K562 (cell line): Measurements from ENCODE around the gene SEC24C. TPM values are rescaled to one million over a fixed set of nuclear protein-coding genes. Genes with fewer than 3 reads are reported as not detected.

Experiments used
- ATF1 ChIP-seq, 2 experiments: fragments of 450-650 bp in 1 of 2; IDR thresholded peaks; 2 replicates each; pipeline ENCODE4 v1.6.1; 2016; ENCODE audit warnings: missing compliant biosample characterization in 1 of 2, missing genetic modification characterization in 1 of 2
- BDP1 ChIP-seq: IDR thresholded peaks from 3 replicates; pipeline ENCODE4 v1.6.1; 2011; ENCODE audit not compliant: insufficient read length, insufficient read depth
- BRD4 ChIP-seq: fragments of 200-600 bp; sonication (generic); IDR thresholded peaks from 2 replicates; pipeline ENCODE4 v1.6.1; 2017; ENCODE audit warnings: inconsistent platforms
- CTCFL ChIP-seq: IDR thresholded peaks from 2 replicates; pipeline ENCODE4 v1.6.1; 2011; ENCODE audit warnings: borderline replicate concordance, low read depth, mild to moderate bottlenecking, moderate library complexity, low read length; ENCODE audit not compliant: insufficient read depth, poor library complexity, severe bottlenecking
- ELF4 ChIP-seq: fragments of 450-650 bp; formaldehyde crosslinking; IDR thresholded peaks from 2 replicates; pipeline ENCODE4 v1.4.0; 2022; ENCODE audit warnings: missing genetic modification characterization
- FOXA1 ChIP-seq: fragments of 450-650 bp; IDR thresholded peaks from 2 replicates; pipeline ENCODE4 v1.6.1; 2016; ENCODE audit warnings: mild to moderate bottlenecking, borderline replicate concordance
- FOXA3 ChIP-seq, 2 experiments: fragments of 450-650 bp in 1 of 2; sonication (generic) in 1 of 2; formaldehyde crosslinking; IDR thresholded peaks in 1 of 2; conservative IDR thresholded peaks in 1 of 2; 2 replicates each; pipeline versions ENCODE4 v1.4.0 to v1.8.0; 2020 to 2022; ENCODE audit warnings: mild to moderate bottlenecking in 2 of 2, missing genetic modification reagents in 1 of 2
- MBD2 ChIP-seq: sonication (generic); IDR thresholded peaks from 2 replicates; pipeline ENCODE4 v1.6.1; 2016; ENCODE audit warnings: low read depth, borderline replicate concordance
- MTA3 ChIP-seq: fragments of 450-650 bp; formaldehyde crosslinking; IDR thresholded peaks from 2 replicates; pipeline ENCODE4 v1.6.1; 2017; ENCODE audit warnings: mild to moderate bottlenecking, borderline replicate concordance
- NFATC3 ChIP-seq: fragments of 450-650 bp; IDR thresholded peaks from 2 replicates; pipeline ENCODE4 v1.6.1; 2017; ENCODE audit warnings: mild to moderate bottlenecking
- POLR2G ChIP-seq: fragments of 200-400 bp; formaldehyde crosslinking; IDR thresholded peaks from 2 replicates; pipeline ENCODE4 v1.6.1; 2017; ENCODE audit warnings: low read depth, mild to moderate bottlenecking, antibody characterized with exemption, low read length, moderate library complexity
- RAD21 ChIP-seq, 2 experiments: fragments of 250-450 bp in 1 of 2; fragments of 450-650 bp in 1 of 2; sonication (Bioruptor Pico) in 1 of 2; formaldehyde crosslinking in 1 of 2; IDR thresholded peaks in 1 of 2; conservative IDR thresholded peaks in 1 of 2; 2 replicates each; pipeline versions ENCODE4 v1.4.0 to v1.8.0; 2020 to 2022; ENCODE audit warnings: mild to moderate bottlenecking in 2 of 2, moderate library complexity in 1 of 2
- RAD51 ChIP-seq: fragments of 450-650 bp; IDR thresholded peaks from 2 replicates; pipeline ENCODE4 v1.7.1; 2016; ENCODE audit warnings: low read depth, mild to moderate bottlenecking, borderline replicate concordance
- RBM17 ChIP-seq: fragments of 200-400 bp; formaldehyde crosslinking; IDR thresholded peaks from 2 replicates; pipeline ENCODE4 v1.6.1; 2017; ENCODE audit warnings: low read depth, mild to moderate bottlenecking, low read length, borderline replicate concordance
- RNF2 ChIP-seq: sonication (generic); IDR thresholded peaks from 2 replicates; pipeline ENCODE4 v1.6.1; 2016
- TFAM ChIP-seq: fragments of 250-450 bp; sonication (Bioruptor Pico); conservative IDR thresholded peaks from 2 replicates; pipeline ENCODE4 v1.5.0; 2021; ENCODE audit warnings: mild to moderate bottlenecking, moderate library complexity
- ZBTB33 ChIP-seq: sonication (generic); formaldehyde crosslinking; IDR thresholded peaks from 2 replicates; pipeline ENCODE4 v1.8.1; 2023; ENCODE audit warnings: mild to moderate bottlenecking, missing genetic modification reagents
- ZEB2 ChIP-seq: fragments of 450-650 bp; IDR thresholded peaks from 2 replicates; pipeline ENCODE4 v1.6.1; 2016
- polyA plus RNA-seq, 8 experiments: library from polyadenylated mRNA; depleted of rRNA in 4 of 8; stranded (reverse) in 5 of 8; unstranded in 3 of 8; fragments of >200 nt; fragmentation: Nextera tagmentation in 2 of 8; fragmentation: Illumina TruSeq in 1 of 8; extraction: Ambion mirVana in 2 of 8; extraction: Trizol in 1 of 8; gene quantifications; 2 replicates each; pipeline versions ENCODE4 v1.2.1 to v1.2.3, GENCODE V29; 2011 to 2014; ENCODE audit warnings: inconsistent platforms in 1 of 8, missing spikeins in 1 of 8
- total RNA-seq, 7 experiments: library from RNA; depleted of rRNA in 6 of 7; stranded (reverse); fragments of >200 nt in 6 of 7; fragmentation: Illumina TruSeq in 2 of 7; extraction: Trizol in 2 of 7; gene quantifications; 2 replicates each; pipeline versions ENCODE4 v1.2.1 to v1.2.3, GENCODE V29; 2011 to 2021; ENCODE audit warnings: low replicate concordance in 1 of 7
- TF ChIP-seq, protein P1 (sequence below), 3 experiments: IDR thresholded peaks in 2 of 3; conservative IDR thresholded peaks in 1 of 3; 2 replicates each; pipeline ENCODE4 v1.5.1; 2011 to 2012; ENCODE audit warnings: low read length in 3 of 3, mild to moderate bottlenecking in 3 of 3, control low read depth in 2 of 3, improper control_type of control experiment in 1 of 3, inconsistent platforms in 1 of 3, low read depth in 1 of 3, mixed read lengths in 1 of 3, moderate library complexity in 1 of 3; ENCODE audit not compliant: insufficient read depth in 2 of 3
- TF ChIP-seq, protein P2 (sequence below): fragments of 250-450 bp; sonication (Bioruptor Pico); IDR thresholded peaks from 2 replicates; pipeline ENCODE4 v1.5.0; 2021; ENCODE audit warnings: mild to moderate bottlenecking, moderate library complexity

The SEC24C gene
- total and polyA plus RNA-seq, 9 of the 15 experiments (the other 6 are each of a cell fraction or from before 2014, with no cell fraction given) = 19.0 to 115 (median 70.5) TPM

GRCh38 chr10:73818402-73818801 is 74.2 kb downstream of the SEC24C start (continued):
- TF ChIP-seq, protein P1, sequence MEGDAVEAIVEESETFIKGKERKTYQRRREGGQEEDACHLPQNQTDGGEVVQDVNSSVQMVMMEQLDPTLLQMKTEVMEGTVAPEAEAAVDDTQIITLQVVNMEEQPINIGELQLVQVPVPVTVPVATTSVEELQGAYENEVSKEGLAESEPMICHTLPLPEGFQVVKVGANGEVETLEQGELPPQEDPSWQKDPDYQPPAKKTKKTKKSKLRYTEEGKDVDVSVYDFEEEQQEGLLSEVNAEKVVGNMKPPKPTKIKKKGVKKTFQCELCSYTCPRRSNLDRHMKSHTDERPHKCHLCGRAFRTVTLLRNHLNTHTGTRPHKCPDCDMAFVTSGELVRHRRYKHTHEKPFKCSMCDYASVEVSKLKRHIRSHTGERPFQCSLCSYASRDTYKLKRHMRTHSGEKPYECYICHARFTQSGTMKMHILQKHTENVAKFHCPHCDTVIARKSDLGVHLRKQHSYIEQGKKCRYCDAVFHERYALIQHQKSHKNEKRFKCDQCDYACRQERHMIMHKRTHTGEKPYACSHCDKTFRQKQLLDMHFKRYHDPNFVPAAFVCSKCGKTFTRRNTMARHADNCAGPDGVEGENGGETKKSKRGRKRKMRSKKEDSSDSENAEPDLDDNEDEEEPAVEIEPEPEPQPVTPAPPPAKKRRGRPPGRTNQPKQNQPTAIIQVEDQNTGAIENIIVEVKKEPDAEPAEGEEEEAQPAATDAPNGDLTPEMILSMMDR (IDR thresholded peaks at IDR 0.05 in 2 of 3, conservative IDR thresholded peaks at IDR 0.05 in 1 of 3; ENCODE audit: insufficient read depth in 2 of 3, low read depth in 1 of 3, low read length in 3 of 3) = peak; percentile 24 to 48 (median 25); a peak in 4 of 6 replicates
- TF ChIP-seq MTA3 (no peak), ATF1 (CRISPR knock-in tag; IDR thresholded peaks at IDR 0.05) (0 out of 2 replicates have a peak, but pooled peaks have one; percentile 10), ATF1 (tag; IDR thresholded peaks at IDR 0.05) (no peak), ELF4 (no peak), RAD21 (CRISPR knock-in tag; conservative IDR thresholded peaks at IDR 0.05 in 1 of 2, IDR thresholded peaks at IDR 0.05 in 1 of 2) (no peak), ZBTB33 (CRISPR knock-in tag) (peak; percentile 97), RBM17 (no peak), RAD51 (no peak), BRD4 (no peak), BDP1 (no peak), POLR2G (peak; percentile 49), TFAM (no peak), NFATC3 (no peak), FOXA3 (CRISPR knock-in tag; conservative IDR thresholded peaks at IDR 0.05 in 1 of 2, IDR thresholded peaks at IDR 0.05 in 1 of 2) (no peak), FOXA1 (no peak), ZEB2 (peak; percentile 50; the same call in 1 of the 2 replicates), MBD2 (no peak), RNF2 (no peak), CTCFL (no peak)
- TF ChIP-seq, protein P2, sequence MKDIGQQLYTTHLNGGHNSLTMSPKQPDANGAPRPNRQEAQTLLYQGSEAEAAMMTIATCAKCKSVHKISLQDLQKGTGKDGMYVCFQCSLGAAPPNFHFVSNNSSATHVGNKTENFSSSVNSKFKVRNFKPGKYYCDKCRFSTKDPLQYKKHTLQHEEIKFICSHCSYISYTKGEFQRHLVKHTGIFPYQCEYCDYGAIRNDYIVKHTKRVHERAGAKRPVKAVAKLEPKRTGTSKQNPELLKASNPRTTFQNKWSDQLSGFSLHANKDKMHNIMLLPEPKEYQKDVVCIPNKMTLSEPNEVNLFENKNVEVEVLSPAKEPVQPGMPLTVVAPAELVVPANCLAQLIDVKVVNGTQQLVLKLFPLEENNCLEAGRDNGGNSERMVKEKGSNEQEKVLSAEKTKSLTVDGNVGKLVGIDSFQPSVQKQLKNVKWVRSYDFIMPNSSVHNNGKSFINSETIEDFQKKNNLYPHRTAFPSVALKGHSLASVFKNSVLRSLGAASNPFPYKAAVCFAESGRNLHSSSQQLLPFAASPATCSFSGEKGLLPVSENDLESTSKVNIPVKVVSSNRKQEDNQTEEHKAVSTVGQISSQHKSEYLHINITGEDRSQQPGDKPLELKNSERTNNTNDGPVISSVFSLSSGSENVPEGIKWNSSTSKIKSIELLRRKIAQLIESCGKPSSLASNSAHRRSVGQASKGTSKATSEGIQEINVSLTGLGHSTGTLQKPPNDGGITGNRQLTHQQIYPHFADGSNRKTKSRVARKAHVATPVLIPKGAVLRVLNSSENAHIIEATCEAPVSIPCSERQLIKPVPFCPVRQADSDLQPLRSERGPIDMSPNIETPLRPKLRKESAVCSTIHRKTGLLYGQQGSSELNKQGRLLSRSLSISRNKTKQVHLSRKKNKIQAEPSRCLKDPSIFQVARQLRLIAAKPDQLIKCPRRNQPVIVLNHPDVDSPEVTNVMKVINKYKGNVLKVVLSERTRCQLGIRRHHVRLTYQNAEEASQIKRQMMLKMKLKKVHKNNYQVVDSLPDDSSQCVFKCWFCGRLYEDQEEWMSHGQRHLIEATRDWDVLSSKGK (CRISPR knock-in tag) = no peak
